Glomerular visceral epithelial cell (primary cell): Measurements from ENCODE around the gene CTCFL.

ENCODE experiments used
- DNase-seq: peaks from one replicate; pipeline ENCODE4 v3.0.0-alpha.2; 2016; ENCODE audit errors: extremely low spot score

CTCFL gene

GRCh38 chr20:57465943-57466342 is 59.0 kb downstream of the CTCFL start:
- no peak for DNase-seq

GRCh38 chr20:57465486-57465885 is 59.5 kb downstream of the CTCFL start:
- no peak for DNase-seq

GRCh38 chr20:57464642-57465211 is 60.2 kb downstream of the CTCFL start:
- no peak for DNase-seq

- DNase-seq = no peak
Observed at GRCh38 chr20:57462781-57463180, 62.2 kb downstream of the CTCFL start.

GRCh38 chr20:57461726-57462125 is 63.2 kb downstream of the CTCFL start:
- DNase-seq = no peak

GRCh38 chr20:57460781-57461465 is 64.0 kb downstream of the CTCFL start:
- no peak for DNase-seq

GRCh38 chr20:57459897-57460296 is 65.0 kb downstream of the CTCFL start:
- DNase-seq = no peak

GRCh38 chr20:57459278-57459677 is 65.7 kb downstream of the CTCFL start:
- no peak for DNase-seq

GRCh38 chr20:57458400-57459160 is 66.4 kb downstream of the CTCFL start:
- no peak for DNase-seq

GRCh38 chr20:57457243-57458095 is 67.5 kb downstream of the CTCFL start:
- no peak for DNase-seq

- no peak for DNase-seq
Observed at GRCh38 chr20:57456116-57456515, 68.8 kb downstream of the CTCFL start.

GRCh38 chr20:57455386-57455785 is 69.6 kb downstream of the CTCFL start:
- DNase-seq = no peak

GRCh38 chr20:57451795-57452661 is 72.9 kb downstream of the CTCFL start:
- no peak for DNase-seq

GRCh38 chr20:57451431-57451794 is 73.5 kb downstream of the CTCFL start:
- DNase-seq = no peak

GRCh38 chr20:57450931-57451330 is 74.0 kb downstream of the CTCFL start:
- no peak for DNase-seq

- DNase-seq = no peak
Observed at GRCh38 chr20:57450419-57450818, 74.5 kb downstream of the CTCFL start.

GRCh38 chr20:57449398-57450354 is 75.3 kb downstream of the CTCFL start:
- DNase-seq = no peak

GRCh38 chr20:57448764-57449354 is 76.1 kb downstream of the CTCFL start:
- no peak for DNase-seq
